T-cell (primary cell): ENCODE measurements around the gene ANAPC4. TPM values are rescaled to one million over a fixed set of nuclear protein-coding genes. Genes with fewer than 3 reads are reported as not detected.

Experiments
- ATAC-seq, 4 experiments: fragments of 200-7000 bp in 3 of 4; fragments of 150-1000 bp in 1 of 4; cut with Tn5 transposase; replicated peaks in 1 of 4; 1 replicate in 3 of 4; 2 replicates in 1 of 4; pipeline ENCODE4 v1.10.0; 2021; ENCODE audit warnings: moderate library complexity in 3 of 4, mild to moderate bottlenecking in 2 of 4, moderate number of reproducible peaks in 1 of 4
- CTCF ChIA-PET, 2 donors: fragments of 300-600 bp; sonication (Branson Sonifier 250); formaldehyde crosslinking; loops; one replicate each; lab custom pipeline; 2022; ENCODE audit warnings: antibody characterized with exemption in 2 of 2; lab: Charles Lee
- POLR2A ChIA-PET, 2 donors: fragments of 300-600 bp; sonication (Branson Sonifier 250); formaldehyde crosslinking; loops; one replicate each; lab custom pipeline; 2022; ENCODE audit warnings: antibody characterized with exemption in 2 of 2; lab: Charles Lee
- DNase-seq, 35 experiments: peaks; one replicate each; pipeline versions ENCODE4 v3.0.0 to v3.0.0-alpha.2; 2013 to 2023
- H3K27ac ChIP-seq: one replicate; pipeline ENCODE4 v1.5.1; 2013; ENCODE audit warnings: low read length
- H3K27me3 ChIP-seq, 2 experiments: replicated peaks in 1 of 2; 1 replicate in 1 of 2; 2 replicates in 1 of 2; pipeline versions ENCODE4 v1.6.1 to v1.7.0; 2013; ENCODE audit warnings: low read length in 1 of 2, mixed read lengths in 1 of 2; ENCODE audit not compliant: control insufficient read depth in 2 of 2, insufficient read depth in 2 of 2; ENCODE audit errors: extremely low read depth in 1 of 2
- H3K36me3 ChIP-seq, 2 donors: 1 replicate in 1 of 2; 2 replicates in 1 of 2; pipeline versions ENCODE4 v1.6.1 to v1.7.0; 2013; ENCODE audit warnings: low read length in 1 of 2; ENCODE audit not compliant: control insufficient read depth in 2 of 2, insufficient read depth in 1 of 2; ENCODE audit errors: extremely low read depth in 1 of 2
- H3K4me1 ChIP-seq, 2 experiments: 1 replicate in 1 of 2; 2 replicates in 1 of 2; pipeline versions ENCODE4 v1.6.1 to v1.7.0; 2013; ENCODE audit warnings: low read length in 2 of 2, mixed read lengths in 1 of 2; ENCODE audit not compliant: insufficient read depth in 2 of 2, control insufficient read depth in 1 of 2; ENCODE audit errors: extremely low read depth in 1 of 2
- H3K4me3 ChIP-seq, 2 donors: 1 replicate in 1 of 2; 2 replicates in 1 of 2; pipeline versions ENCODE4 v1.5.1 to v1.7.0; 2013; ENCODE audit warnings: mild to moderate bottlenecking in 2 of 2, low read length in 1 of 2, moderate library complexity in 1 of 2; ENCODE audit not compliant: control insufficient read depth in 1 of 2; ENCODE audit errors: extremely low read depth in 1 of 2
- H3K9me3 ChIP-seq: 2 replicates; pipeline ENCODE4 v1.7.0; 2013
- H3K27ac Mint-ChIP-seq, 2 donors: one replicate each; pipeline ENCODE4 v1.8.0; 2020 to 2021; ENCODE audit warnings: mild to moderate bottlenecking in 2 of 2, mixed read lengths in 2 of 2
- H3K27me3 Mint-ChIP-seq, 2 donors: one replicate each; pipeline ENCODE4 v1.8.0; 2021 to 2022; ENCODE audit warnings: mixed read lengths in 2 of 2
- H3K36me3 Mint-ChIP-seq: one replicate; pipeline ENCODE4 v1.8.0; 2021; ENCODE audit warnings: mixed read lengths
- H3K4me1 Mint-ChIP-seq, 3 donors: one replicate each; pipeline ENCODE4 v1.8.0; 2020 to 2022; ENCODE audit warnings: mixed read lengths in 3 of 3, mild to moderate bottlenecking in 1 of 3
- H3K4me3 Mint-ChIP-seq, 3 donors: one replicate each; pipeline ENCODE4 v1.8.0; 2020 to 2022; ENCODE audit warnings: mild to moderate bottlenecking in 3 of 3, mixed read lengths in 3 of 3, moderate library complexity in 3 of 3
- H3K9me3 Mint-ChIP-seq, 3 donors: one replicate each; pipeline ENCODE4 v1.8.0; 2020 to 2022; ENCODE audit warnings: mixed read lengths in 3 of 3
- WGBS: methylation state at CpG from one replicate; pipeline ENCODE4 v1.1.5; 2013; ENCODE audit warnings: missing lambda C conversion rate; ENCODE audit not compliant: insufficient coverage; 5-methylcytosine and 5-hydroxymethylcytosine counted together
- total RNA-seq, 35 experiments: library from RNA in 6 of 35; stranded (reverse) in 6 of 35; fragments of 120-200 nt in 1 of 35; gene quantifications; one replicate each; pipeline versions ENCODE4 v1.2.1 to v1.2.4 and lab custom pipeline; 2013 to 2026

ANAPC4 gene
- total RNA-seq, 5 donors from 2014 or later (not counting 1 experiment from before 2014, with no cell fraction given), result 40.4 to 56.6 (median 50.5) TPM

DNA sequence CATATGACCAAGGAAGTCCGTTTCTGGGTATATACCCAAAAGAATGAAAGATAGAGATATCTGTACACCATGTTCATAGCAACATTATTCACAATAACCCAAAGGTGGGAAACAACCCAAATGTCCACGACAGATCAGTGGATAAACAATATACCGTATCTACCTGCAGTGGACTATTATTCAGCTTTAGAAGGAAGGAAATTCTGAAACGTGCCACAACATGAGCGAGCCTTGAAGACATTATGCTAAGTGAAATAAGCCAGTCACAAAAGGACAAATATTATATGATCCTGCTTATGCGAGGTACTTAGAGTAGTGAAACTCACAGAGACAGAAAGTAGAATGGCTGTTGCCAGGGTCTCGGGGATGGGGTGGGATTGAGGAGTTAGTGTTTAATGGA lies 75.0 kb downstream of the ANAPC4 start:
- Histone ChIP-seq H3K4me1 (no peaks in the 10 kb centered on the region), H3K36me3 (no peaks in the 10 kb centered on the region), H3K9me3 (no peaks in the 10 kb centered on the region), H3K4me3 (no peak overlapping the region), H3K27me3 (no peaks in the 10 kb centered on the region), H3K27ac (no peak overlapping the region)
- no peak for ATAC-seq
- CTCF ChIA-PET, result no interaction called here
- 92% methylated on average over 6 of the region's 7 CpGs for WGBS
- no peaks in the 10 kb centered on the region for H3K4me1 Mint-ChIP-seq
- no peak for DNase-seq
- H3K36me3 Mint-ChIP-seq, result no peaks in the 10 kb centered on the region
- POLR2A ChIA-PET, result no interaction called here
- no peaks in the 10 kb centered on the region for H3K9me3 Mint-ChIP-seq
- no peak overlapping the region for H3K27ac Mint-ChIP-seq
- H3K4me3 Mint-ChIP-seq, result no peak overlapping the region
- no peaks in the 10 kb centered on the region for H3K27me3 Mint-ChIP-seq

DNA sequence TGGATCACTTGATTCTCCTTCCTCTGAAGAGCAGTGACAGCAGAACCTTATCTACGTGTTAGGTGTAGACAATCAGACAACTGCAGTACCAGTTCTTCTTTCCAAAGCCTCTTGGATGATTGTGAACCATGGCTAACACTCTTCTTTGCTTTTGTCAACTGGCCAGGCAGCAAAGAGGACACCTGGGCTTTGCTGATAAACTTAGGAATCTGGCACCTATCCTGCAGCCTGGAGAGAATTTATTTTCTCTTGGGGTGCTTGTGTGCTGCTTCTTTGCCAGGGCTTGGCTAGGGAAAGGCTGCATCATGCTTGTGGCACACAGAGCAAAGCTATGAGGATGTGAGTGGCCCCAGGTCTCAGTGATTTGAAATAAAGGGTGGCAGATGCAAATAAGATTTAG lies 77.4 kb downstream of the ANAPC4 start:
- Mint-ChIP-seq H3K4me3 (no peak overlapping the region), H3K27ac (no peak overlapping the region), H3K4me1 (no peaks in the 10 kb centered on the region), H3K36me3 (no peaks in the 10 kb centered on the region), H3K9me3 (no peaks in the 10 kb centered on the region), H3K27me3 (no peaks in the 10 kb centered on the region)
- ATAC-seq, result no peak
- POLR2A ChIA-PET, result no interaction called here
- WGBS, result 78% methylated on average over 1 of the region's 1 CpG
- H3K9me3 ChIP-seq, result no peaks in the 10 kb centered on the region
- no peaks in the 10 kb centered on the region for H3K4me1 ChIP-seq
- no peaks in the 10 kb centered on the region for H3K27me3 ChIP-seq
- H3K4me3 ChIP-seq, result no peak overlapping the region
- no peaks in the 10 kb centered on the region for H3K36me3 ChIP-seq
- no peak overlapping the region for H3K27ac ChIP-seq
- no peak for DNase-seq
- CTCF ChIA-PET, result interaction anchor here in 1 of 2 donors (0.6 kb wide), 1 partner anchor 664 kb away, joined by 4 read pairs; no protein-coding TSS in a partner anchor

DNA sequence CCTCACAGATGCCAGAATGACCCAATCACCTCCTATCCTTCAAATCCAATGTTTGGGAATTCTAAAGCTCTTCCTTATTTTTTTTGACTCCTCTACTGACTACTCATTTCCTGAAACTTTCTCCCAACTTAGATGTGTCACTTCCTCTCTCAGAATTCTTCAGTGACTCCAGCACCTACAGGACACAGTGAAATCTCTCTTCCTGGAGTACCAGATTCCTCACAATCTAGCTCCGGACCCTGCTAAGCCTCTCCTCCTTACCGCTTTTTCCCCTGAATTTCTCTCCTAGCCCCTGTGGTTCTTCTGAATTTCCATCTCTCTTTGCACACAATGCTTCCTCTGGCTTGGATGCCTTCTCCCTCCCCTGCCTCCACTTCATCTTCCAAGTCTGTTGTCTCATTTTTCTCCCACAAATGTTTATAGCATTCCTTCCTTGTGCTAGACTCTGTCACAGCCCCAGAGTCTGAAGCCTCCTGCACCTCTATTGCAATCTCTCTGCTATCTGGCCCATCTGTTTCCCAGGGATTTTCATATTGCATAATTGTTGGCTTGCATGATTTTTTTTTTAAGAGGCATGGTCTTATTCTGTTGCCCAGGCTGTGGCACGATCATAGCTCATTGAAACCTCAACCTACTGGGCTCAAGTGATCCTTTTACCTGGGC lies 80.1 kb downstream of the ANAPC4 start:
- CTCF ChIA-PET, result no interaction called here
- H3K4me1 ChIP-seq, result no peaks in the 10 kb centered on the region
- no peak overlapping the region for H3K4me3 ChIP-seq
- H3K27ac Mint-ChIP-seq, result no peak overlapping the region
- H3K27me3 ChIP-seq, result no peaks in the 10 kb centered on the region
- no peak overlapping the region for H3K4me3 Mint-ChIP-seq
- H3K36me3 Mint-ChIP-seq, result no peaks in the 10 kb centered on the region
- H3K27ac ChIP-seq, result no peak overlapping the region
- no peaks in the 10 kb centered on the region for H3K27me3 Mint-ChIP-seq
- H3K4me1 Mint-ChIP-seq, result no peaks in the 10 kb centered on the region
- POLR2A ChIA-PET, result no interaction called here
- WGBS, result 85% methylated on average over 3 of the region's 3 CpGs
- no peak for ATAC-seq
- no peak for DNase-seq
- H3K9me3 ChIP-seq, result no peaks in the 10 kb centered on the region
- H3K9me3 Mint-ChIP-seq, result no peaks in the 10 kb centered on the region
- H3K36me3 ChIP-seq, result no peaks in the 10 kb centered on the region

DNA sequence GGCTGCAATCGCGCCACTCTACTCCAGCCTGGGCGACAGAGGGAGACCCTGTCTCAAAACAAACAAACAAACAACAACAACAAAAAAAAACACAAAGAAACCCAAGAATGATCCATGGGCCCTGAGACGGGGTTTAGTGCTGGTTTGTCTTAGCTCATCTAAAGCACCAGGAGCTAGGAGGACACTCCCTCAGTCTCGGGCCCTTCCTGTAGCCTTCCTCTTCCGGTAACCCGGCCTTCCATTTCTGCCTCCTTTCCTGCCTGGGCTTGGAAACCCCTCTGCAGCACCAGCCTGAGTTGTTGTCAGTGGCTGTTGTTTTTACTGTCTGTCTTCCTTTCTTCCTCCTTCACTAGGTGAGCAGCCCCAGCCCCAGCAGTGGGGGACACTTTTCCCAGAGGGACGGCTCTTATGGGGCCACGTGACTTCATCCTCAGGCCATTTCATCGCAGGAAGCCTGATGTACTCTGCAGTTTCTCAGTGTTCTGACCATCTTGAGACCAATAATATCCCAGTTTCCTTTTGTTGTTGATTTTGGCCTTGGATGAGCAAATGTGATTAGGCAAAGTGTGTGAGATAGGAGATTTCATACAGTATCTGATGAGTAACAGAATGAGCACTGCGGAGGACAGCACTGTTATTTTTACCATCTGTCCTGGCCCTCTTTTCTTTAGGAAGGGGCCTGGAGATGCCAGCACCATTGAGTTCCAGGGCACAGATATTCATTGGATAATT lies 90.1 kb downstream of the ANAPC4 start:
- H3K27ac ChIP-seq, result no peak overlapping the region
- CTCF ChIA-PET, result no interaction called here
- no peak overlapping the region for H3K4me3 ChIP-seq
- H3K27me3 ChIP-seq, result no peaks in the 10 kb centered on the region
- no peak overlapping the region for H3K4me3 Mint-ChIP-seq
- H3K27ac Mint-ChIP-seq, result no peak overlapping the region
- peaks cover 4 to 13% (median 4%) of the 10 kb centered on the region in 3 donors for H3K9me3 Mint-ChIP-seq
- no peaks in the 10 kb centered on the region for H3K9me3 ChIP-seq
- no peaks in the 10 kb centered on the region for H3K27me3 Mint-ChIP-seq
- no peaks in the 10 kb centered on the region for H3K36me3 ChIP-seq
- ATAC-seq (no peak), DNase-seq (no peak)
- POLR2A ChIA-PET, result no interaction called here
- H3K4me1 Mint-ChIP-seq, result no peaks in the 10 kb centered on the region
- 91% methylated on average over 4 of the region's 11 CpGs for WGBS
- no peaks in the 10 kb centered on the region for H3K4me1 ChIP-seq
- H3K36me3 Mint-ChIP-seq, result peaks cover 16% of the 10 kb centered on the region

DNA sequence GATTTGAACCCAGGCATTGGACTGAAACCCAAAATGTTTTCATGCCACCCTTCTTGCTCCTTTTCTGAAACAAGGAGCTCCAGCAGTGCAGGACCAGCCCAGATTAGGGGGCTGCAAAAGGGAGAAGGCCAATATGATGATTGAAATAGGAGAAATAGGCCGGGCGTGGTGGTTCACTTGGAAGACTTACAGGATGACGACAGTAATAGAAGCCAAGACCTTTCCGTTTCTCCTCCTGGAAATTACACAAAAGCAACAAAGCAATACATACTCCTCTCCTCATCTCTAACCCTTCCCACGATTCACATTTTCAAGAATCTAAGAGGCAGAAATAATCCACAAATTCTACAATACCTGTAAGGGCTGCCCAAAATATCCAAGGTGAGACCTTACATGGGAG lies 90.8 kb downstream of the ANAPC4 start:
- no peaks in the 10 kb centered on the region for H3K4me1 ChIP-seq
- H3K27me3 Mint-ChIP-seq, result no peaks in the 10 kb centered on the region
- no peak overlapping the region for H3K4me3 ChIP-seq
- no peaks in the 10 kb centered on the region for H3K4me1 Mint-ChIP-seq
- peaks cover 16% of the 10 kb centered on the region for H3K36me3 Mint-ChIP-seq
- ATAC-seq, result no peak
- H3K27ac Mint-ChIP-seq, result no peak overlapping the region
- peaks cover 4 to 13% (median 4%) of the 10 kb centered on the region in 3 donors for H3K9me3 Mint-ChIP-seq
- H3K4me3 Mint-ChIP-seq, result no peak overlapping the region
- no peaks in the 10 kb centered on the region for H3K36me3 ChIP-seq
- ChIA-PET CTCF (interaction anchor here in 1 of 2 donors (0.7 kb wide), 1 partner anchor 169 kb away, joined by 3 read pairs; no protein-coding TSS in a partner anchor), POLR2A (no interaction called here)
- H3K9me3 ChIP-seq, result no peaks in the 10 kb centered on the region
- no peaks in the 10 kb centered on the region for H3K27me3 ChIP-seq
- 89% methylated on average over 3 of the region's 5 CpGs for WGBS
- no peak overlapping the region for H3K27ac ChIP-seq
- no peak for DNase-seq
